SK-N-SH (cell line): ENCODE results near the gene CADM2. TPM values are rescaled to one million over a fixed set of nuclear protein-coding genes. Genes with fewer than 3 reads are reported as not detected.

Experiments used
- CTCF ChIA-PET: fragments of 300-600, 350-600 bp; formaldehyde crosslinking; extraction: SDS; loops from one replicate; lab custom pipeline; 2021; lab: Yijun Ruan, JAX
- POLR2A ChIA-PET: fragments of 350-600 bp; sonication (Branson Sonifier 250); formaldehyde crosslinking; extraction: SDS; loops from one replicate; lab custom pipeline; 2020; ENCODE audit warnings: antibody characterized with exemption, inconsistent platforms; lab: Yijun Ruan, JAX
- DNase-seq: peaks from one replicate; pipeline ENCODE4 v3.0.0; 2012
- H2AFZ ChIP-seq: fragments of 200-600 bp; sonication (generic); 2 replicates; pipeline ENCODE4 v1.8.1; 2016; ENCODE audit warnings: antibody characterized with exemption, mild to moderate bottlenecking, low read depth
- H3F3A ChIP-seq: fragments of 200-600 bp; sonication (generic); replicated peaks from 2 replicates; pipeline ENCODE3; 2016; ENCODE audit warnings: antibody characterized with exemption, mild to moderate bottlenecking; ENCODE audit not compliant: insufficient read depth
- H3K27ac ChIP-seq, 2 experiments: fragments of 200-500 bp in 1 of 2; fragments of 200-600 bp in 1 of 2; sonication (Bioruptor generic) in 1 of 2; sonication (generic), shearing (Covaris generic) in 1 of 2; 2 replicates each; pipeline versions ENCODE4 v1.5.1 to v1.6.1; 2014 to 2016; ENCODE audit warnings: low read depth in 2 of 2, inconsistent platforms in 1 of 2, low read length in 1 of 2, mild to moderate bottlenecking in 1 of 2, mixed read lengths in 1 of 2
- H3K27me3 ChIP-seq: fragments of 200-600 bp; sonication (generic), shearing (Covaris generic); 2 replicates; pipeline ENCODE4 v1.6.1; 2016; ENCODE audit warnings: mixed run types; ENCODE audit not compliant: insufficient read depth
- H3K36me3 ChIP-seq, 2 experiments: fragments of 200-500 bp in 1 of 2; fragments of 200-600 bp in 1 of 2; sonication (Bioruptor generic) in 1 of 2; sonication (generic) in 1 of 2; replicated peaks in 1 of 2; 2 replicates each; pipeline versions ENCODE3 to v1.5.1; 2014 to 2016; ENCODE audit warnings: low read length in 1 of 2, mild to moderate bottlenecking in 1 of 2; ENCODE audit not compliant: insufficient read depth in 2 of 2, control insufficient read depth in 1 of 2
- H3K4me1 ChIP-seq, 2 experiments: fragments of 200-500 bp in 1 of 2; fragments of 200-600 bp in 1 of 2; sonication (Bioruptor generic) in 1 of 2; sonication (generic), shearing (Covaris generic) in 1 of 2; 2 replicates each; pipeline versions ENCODE4 v1.5.1 to v1.6.1; 2014 to 2016; ENCODE audit warnings: low read depth in 1 of 2, low read length in 1 of 2, mixed run types in 1 of 2; ENCODE audit not compliant: insufficient read depth in 2 of 2, control insufficient read depth in 1 of 2
- H3K4me2 ChIP-seq: fragments of 200-600 bp; sonication (generic), shearing (Covaris generic); 2 replicates; pipeline ENCODE4 v1.6.1; 2017; ENCODE audit warnings: mixed run types
- H3K4me3 ChIP-seq, 2 experiments: fragments of 200-500 bp in 1 of 2; fragments of 200-600 bp in 1 of 2; sonication (Bioruptor generic) in 1 of 2; sonication (generic), shearing (Covaris generic) in 1 of 2; 2 replicates each; pipeline versions ENCODE4 v1.5.1 to v1.8.1; 2014 to 2016; ENCODE audit warnings: low read depth in 2 of 2, inconsistent platforms in 1 of 2, low read length in 1 of 2, mild to moderate bottlenecking in 1 of 2, mixed read lengths in 1 of 2, moderate library complexity in 1 of 2
- H3K79me2 ChIP-seq: fragments of 200-600 bp; sonication (generic); 2 replicates; pipeline ENCODE4 v1.8.1; 2017; ENCODE audit warnings: mild to moderate bottlenecking; ENCODE audit not compliant: insufficient read depth
- H3K9ac ChIP-seq: fragments of 200-600 bp; sonication (generic); 2 replicates; pipeline ENCODE4 v1.6.1; 2017; ENCODE audit warnings: mixed run types
- H3K9me2 ChIP-seq: fragments of 200-600 bp; sonication (generic); 2 replicates; pipeline ENCODE4 v1.6.1; 2017; ENCODE audit warnings: mixed run types
- H3K9me3 ChIP-seq: fragments of 200-600 bp; sonication (generic); 2 replicates; pipeline ENCODE4 v1.6.1; 2017; ENCODE audit warnings: mixed run types, mild to moderate bottlenecking, moderate library complexity
- H4K20me1 ChIP-seq: fragments of 200-600 bp; sonication (generic); 2 replicates; pipeline ENCODE4 v1.6.1; 2017; ENCODE audit warnings: mild to moderate bottlenecking, mixed run types; ENCODE audit not compliant: insufficient read depth
- CHD2 ChIP-seq: fragments of 150-350 bp; IDR thresholded peaks from 2 replicates; pipeline ENCODE4 v1.6.1; 2018; ENCODE audit warnings: low read length; ENCODE audit not compliant: partially characterized antibody
- FOXM1 ChIP-seq: IDR thresholded peaks from 2 replicates; pipeline ENCODE4 v1.4.0; 2012; ENCODE audit warnings: low read depth, mild to moderate bottlenecking
- GABPA ChIP-seq: IDR thresholded peaks from 2 replicates; pipeline ENCODE4 v1.4.0; 2012; ENCODE audit warnings: low read depth, mild to moderate bottlenecking
- IRF3 ChIP-seq: fragments of 150-350 bp; IDR thresholded peaks from 2 replicates; pipeline ENCODE4 v1.6.1; 2016; ENCODE audit warnings: mild to moderate bottlenecking, low read depth, low read length
- JUND ChIP-seq: IDR thresholded peaks from 2 replicates; pipeline ENCODE4 v1.4.0; 2012
- MAX ChIP-seq: IDR thresholded peaks from 2 replicates; pipeline ENCODE4 v1.4.0; 2012; ENCODE audit warnings: low read depth
- MEF2A ChIP-seq: IDR thresholded peaks from 2 replicates; pipeline ENCODE4 v1.4.0; 2012; ENCODE audit warnings: low read depth, borderline replicate concordance
- NRF1 ChIP-seq: IDR thresholded peaks from 2 replicates; pipeline ENCODE4 v1.6.1; 2012; ENCODE audit warnings: low read depth, mild to moderate bottlenecking, low read length
- POLR2AphosphoS5 ChIP-seq: IDR thresholded peaks from 2 replicates; pipeline ENCODE4 v1.6.1; 2012; ENCODE audit warnings: low read depth, low read length
- RCOR1 ChIP-seq: fragments of 150-350 bp; IDR thresholded peaks from 2 replicates; pipeline ENCODE4 v1.6.1; 2017; ENCODE audit warnings: antibody characterized with exemption, low read length
- SMC3 ChIP-seq: IDR thresholded peaks from 2 replicates; pipeline ENCODE4 v1.6.1; 2012; ENCODE audit warnings: low read depth, low read length, improper control_type of control experiment
- TAF1 ChIP-seq: IDR thresholded peaks from 2 replicates; pipeline ENCODE4 v1.6.1; 2012; ENCODE audit warnings: low read depth, mild to moderate bottlenecking, low read length, moderate library complexity, borderline replicate concordance
- TCF12 ChIP-seq: IDR thresholded peaks from 2 replicates; pipeline ENCODE4 v1.4.0; 2012
- USF1 ChIP-seq: IDR thresholded peaks from 2 replicates; pipeline ENCODE4 v1.4.0; 2012; ENCODE audit warnings: low read depth, borderline replicate concordance
- WGBS: methylation state at CpG from one replicate; pipeline ENCODE4 v1.1.6; 2017; ENCODE audit warnings: low lambda C conversion rate; 5-methylcytosine and 5-hydroxymethylcytosine counted together
- polyA plus RNA-seq, 3 experiments: library from polyadenylated mRNA; depleted of rRNA; stranded (reverse); fragments of >200 nt; gene quantifications; 2 replicates each; pipeline ENCODE4 v1.2.3, GENCODE V29; 2012
- TF ChIP-seq, protein P1 (sequence below): fragments of 200-600 bp; sonication (generic); IDR thresholded peaks from 2 replicates; pipeline ENCODE4 v1.6.1; 2017; ENCODE audit warnings: antibody characterized with exemption, mild to moderate bottlenecking, moderate library complexity
- TF ChIP-seq, protein P2 (sequence below): fragments of 150-350 bp; IDR thresholded peaks from 2 replicates; pipeline ENCODE4 v1.6.1; 2017; ENCODE audit warnings: antibody characterized with exemption, low read length, low read depth, borderline replicate concordance
- TF ChIP-seq, protein P3 (sequence below): IDR thresholded peaks from 2 replicates; pipeline ENCODE4 v1.4.0; 2012; ENCODE audit warnings: low read depth, borderline replicate concordance

The CADM2 gene
- polyA plus RNA-seq, 1 of the 3 experiments (the other 2 are of a cell fraction) = 0.46 TPM

DNA sequence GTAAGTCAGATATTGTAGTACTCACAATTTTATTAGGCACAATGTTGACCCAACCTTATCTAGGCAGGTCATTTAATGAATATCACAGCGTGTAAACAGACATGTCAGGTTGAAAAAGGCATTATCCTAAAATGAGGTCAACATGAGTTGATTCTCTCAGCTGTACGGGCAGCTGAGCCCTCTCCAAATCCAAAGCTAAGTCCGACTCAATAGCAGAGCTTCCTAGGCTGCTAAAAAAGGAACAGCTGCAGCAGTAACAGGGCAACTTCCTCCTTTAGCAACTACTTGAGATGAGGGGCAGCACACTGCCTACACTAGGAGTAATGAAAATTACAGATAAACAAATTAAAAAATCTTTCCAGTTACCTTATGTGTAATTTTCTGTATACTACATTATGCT lies 189.2 kb downstream of the CADM2 start:
- H3K4me2 ChIP-seq = no peak overlapping the region
- H3K27me3 ChIP-seq = no peaks in the 10 kb centered on the region
- POLR2A ChIA-PET = no interaction called here

GRCh38 chr3:85151555-85151954 lies 192.8 kb downstream of the CADM2 start:
- Histone ChIP-seq H3K27ac (no peak overlapping the region), H4K20me1 (no peaks in the 10 kb centered on the region), H3K79me2 (no peaks in the 10 kb centered on the region), H3K9me2 (no peaks in the 10 kb centered on the region), H3K9ac (no peak overlapping the region), H3K36me3 (no peaks in the 10 kb centered on the region), H3K4me1 (no peaks in the 10 kb centered on the region), H3K9me3 (no peaks in the 10 kb centered on the region), H3K4me2 (no peak overlapping the region), H3F3A (no peaks in the 10 kb centered on the region), H2AFZ (no peak overlapping the region), H3K27me3 (no peaks in the 10 kb centered on the region), H3K4me3 (no peak overlapping the region)
- DNase-seq = no peak
- ChIA-PET CTCF (no interaction called here), POLR2A (no interaction called here)
- WGBS = 9% methylated on average over 1 of the region's 1 CpG
- no peak for TF ChIP-seq CHD2
- TF ChIP-seq USF1 = no peak
- no peak for TF ChIP-seq TCF12
- TF ChIP-seq IRF3 = no peak
- TF ChIP-seq RCOR1 = no peak
- no peak for TF ChIP-seq TAF1
- TF ChIP-seq, protein P1, sequence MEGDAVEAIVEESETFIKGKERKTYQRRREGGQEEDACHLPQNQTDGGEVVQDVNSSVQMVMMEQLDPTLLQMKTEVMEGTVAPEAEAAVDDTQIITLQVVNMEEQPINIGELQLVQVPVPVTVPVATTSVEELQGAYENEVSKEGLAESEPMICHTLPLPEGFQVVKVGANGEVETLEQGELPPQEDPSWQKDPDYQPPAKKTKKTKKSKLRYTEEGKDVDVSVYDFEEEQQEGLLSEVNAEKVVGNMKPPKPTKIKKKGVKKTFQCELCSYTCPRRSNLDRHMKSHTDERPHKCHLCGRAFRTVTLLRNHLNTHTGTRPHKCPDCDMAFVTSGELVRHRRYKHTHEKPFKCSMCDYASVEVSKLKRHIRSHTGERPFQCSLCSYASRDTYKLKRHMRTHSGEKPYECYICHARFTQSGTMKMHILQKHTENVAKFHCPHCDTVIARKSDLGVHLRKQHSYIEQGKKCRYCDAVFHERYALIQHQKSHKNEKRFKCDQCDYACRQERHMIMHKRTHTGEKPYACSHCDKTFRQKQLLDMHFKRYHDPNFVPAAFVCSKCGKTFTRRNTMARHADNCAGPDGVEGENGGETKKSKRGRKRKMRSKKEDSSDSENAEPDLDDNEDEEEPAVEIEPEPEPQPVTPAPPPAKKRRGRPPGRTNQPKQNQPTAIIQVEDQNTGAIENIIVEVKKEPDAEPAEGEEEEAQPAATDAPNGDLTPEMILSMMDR = no peak
- TF ChIP-seq SMC3 = no peak
- no peak for TF ChIP-seq JUND
- no peak for TF ChIP-seq FOXM1
- TF ChIP-seq, protein P2, sequence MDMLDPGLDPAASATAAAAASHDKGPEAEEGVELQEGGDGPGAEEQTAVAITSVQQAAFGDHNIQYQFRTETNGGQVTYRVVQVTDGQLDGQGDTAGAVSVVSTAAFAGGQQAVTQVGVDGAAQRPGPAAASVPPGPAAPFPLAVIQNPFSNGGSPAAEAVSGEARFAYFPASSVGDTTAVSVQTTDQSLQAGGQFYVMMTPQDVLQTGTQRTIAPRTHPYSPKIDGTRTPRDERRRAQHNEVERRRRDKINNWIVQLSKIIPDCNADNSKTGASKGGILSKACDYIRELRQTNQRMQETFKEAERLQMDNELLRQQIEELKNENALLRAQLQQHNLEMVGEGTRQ = no peak
- TF ChIP-seq MAX = no peak

More for the DNA sequence above, 189.2 kb downstream of the CADM2 start:
- H3K9me2 ChIP-seq = no peaks in the 10 kb centered on the region
- H3K4me1 ChIP-seq = no peaks in the 10 kb centered on the region
- no peak overlapping the region for H3K9ac ChIP-seq
- no peaks in the 10 kb centered on the region for H3K36me3 ChIP-seq
- H3K9me3 ChIP-seq = no peaks in the 10 kb centered on the region
- TF ChIP-seq NRF1 (no peak), IRF3 (no peak), MEF2A (no peak), GABPA (no peak), CHD2 (no peak), TCF12 (no peak), POLR2AphosphoS5 (no peak), RCOR1 (no peak), SMC3 (no peak), JUND (no peak)
- TF ChIP-seq, protein P3, sequence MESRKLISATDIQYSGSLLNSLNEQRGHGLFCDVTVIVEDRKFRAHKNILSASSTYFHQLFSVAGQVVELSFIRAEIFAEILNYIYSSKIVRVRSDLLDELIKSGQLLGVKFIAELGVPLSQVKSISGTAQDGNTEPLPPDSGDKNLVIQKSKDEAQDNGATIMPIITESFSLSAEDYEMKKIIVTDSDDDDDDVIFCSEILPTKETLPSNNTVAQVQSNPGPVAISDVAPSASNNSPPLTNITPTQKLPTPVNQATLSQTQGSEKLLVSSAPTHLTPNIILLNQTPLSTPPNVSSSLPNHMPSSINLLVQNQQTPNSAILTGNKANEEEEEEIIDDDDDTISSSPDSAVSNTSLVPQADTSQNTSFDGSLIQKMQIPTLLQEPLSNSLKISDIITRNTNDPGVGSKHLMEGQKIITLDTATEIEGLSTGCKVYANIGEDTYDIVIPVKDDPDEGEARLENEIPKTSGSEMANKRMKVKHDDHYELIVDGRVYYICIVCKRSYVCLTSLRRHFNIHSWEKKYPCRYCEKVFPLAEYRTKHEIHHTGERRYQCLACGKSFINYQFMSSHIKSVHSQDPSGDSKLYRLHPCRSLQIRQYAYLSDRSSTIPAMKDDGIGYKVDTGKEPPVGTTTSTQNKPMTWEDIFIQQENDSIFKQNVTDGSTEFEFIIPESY = no peak
- no peak overlapping the region for H3K27ac ChIP-seq
- no peaks in the 10 kb centered on the region for H3F3A ChIP-seq
- CTCF ChIA-PET = no interaction called here
- no peaks in the 10 kb centered on the region for H4K20me1 ChIP-seq
- no peak for DNase-seq
- H3K79me2 ChIP-seq = no peaks in the 10 kb centered on the region
- H2AFZ ChIP-seq = no peak overlapping the region
- WGBS = 16% methylated on average over 3 of the region's 3 CpGs
- H3K4me3 ChIP-seq = no peak overlapping the region
